Measurements from ENCODE around the gene MS4A6E.
A peak's percentile ranks its signal among the peaks of the same experiment; 100 is the strongest.
"Not testable (repeated sequence)": the region's sequence is repeated elsewhere in the genome, so short reads cannot be mapped to it uniquely, and the experiment has no call there.

The MS4A6E gene

DNA sequence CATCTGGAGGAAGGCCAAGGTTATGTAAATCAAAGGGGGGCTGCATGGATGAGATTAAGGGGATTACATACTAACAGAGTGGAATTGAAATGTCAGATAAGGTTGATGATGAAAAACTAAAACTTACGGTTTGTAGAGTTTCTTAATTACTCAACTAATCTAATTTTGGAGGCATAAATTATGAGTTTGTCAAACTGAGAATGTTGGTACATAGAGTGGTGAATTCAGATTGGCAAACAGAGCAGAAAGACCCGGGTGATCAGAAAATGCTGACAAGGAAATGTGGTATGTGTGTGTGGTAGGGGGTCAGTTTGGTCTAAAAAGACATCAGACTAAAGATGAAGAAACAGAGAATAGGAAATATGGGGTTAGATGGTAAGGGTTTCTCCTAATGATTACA lies 11.0 kb downstream of the MS4A6E start:
- no peak for DNase-seq

DNA sequence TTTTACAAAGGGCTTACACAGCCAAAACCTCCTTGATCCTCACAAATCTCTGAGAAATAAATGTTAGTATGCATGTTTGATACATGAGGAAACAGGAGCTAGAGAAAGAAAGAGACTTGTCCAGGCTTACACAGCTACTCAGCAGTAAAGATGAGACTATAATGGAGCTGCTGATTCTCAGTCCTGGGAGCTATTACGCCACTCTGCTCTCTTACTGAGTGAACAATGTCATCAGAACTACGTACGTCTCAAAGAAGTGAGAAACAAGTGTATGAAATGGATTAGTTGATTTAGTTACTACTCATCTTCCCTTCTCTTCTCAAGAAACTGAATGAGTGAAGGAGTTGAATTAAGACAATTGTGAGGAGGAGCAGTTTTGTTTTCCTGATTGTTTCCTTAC lies 12.3 kb downstream of the MS4A6E start:
- DNase-seq: no peak

DNA sequence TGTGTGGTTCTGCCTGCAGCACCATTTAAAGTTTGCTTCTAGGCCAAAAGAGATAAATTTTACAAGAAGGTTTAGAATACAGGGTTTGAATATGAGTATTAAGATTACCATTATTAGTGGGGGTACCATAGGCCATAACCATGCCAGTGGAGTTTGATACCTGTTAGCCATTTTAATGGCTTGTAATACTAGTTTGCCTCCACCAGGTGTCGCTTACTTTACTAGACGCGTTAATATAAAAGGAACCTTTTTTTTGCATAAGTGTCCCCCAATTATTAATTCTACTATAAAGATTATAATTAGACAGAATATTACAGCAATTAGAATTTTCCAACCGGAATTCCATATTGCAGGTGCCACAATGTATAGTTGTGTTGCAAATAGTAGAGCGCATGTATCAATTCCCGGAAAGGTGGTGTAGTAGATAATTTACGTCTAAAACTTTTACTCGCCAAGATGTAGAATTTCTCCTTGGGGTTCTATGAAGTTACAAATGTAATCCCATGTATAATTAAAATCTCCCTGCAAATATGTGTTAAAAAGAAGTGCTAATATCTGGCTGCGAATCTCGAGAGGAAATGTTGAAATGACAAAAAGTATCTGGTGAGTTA lies 16.1 kb downstream of the MS4A6E start:
- peak; percentile 57 for DNase-seq

DNA sequence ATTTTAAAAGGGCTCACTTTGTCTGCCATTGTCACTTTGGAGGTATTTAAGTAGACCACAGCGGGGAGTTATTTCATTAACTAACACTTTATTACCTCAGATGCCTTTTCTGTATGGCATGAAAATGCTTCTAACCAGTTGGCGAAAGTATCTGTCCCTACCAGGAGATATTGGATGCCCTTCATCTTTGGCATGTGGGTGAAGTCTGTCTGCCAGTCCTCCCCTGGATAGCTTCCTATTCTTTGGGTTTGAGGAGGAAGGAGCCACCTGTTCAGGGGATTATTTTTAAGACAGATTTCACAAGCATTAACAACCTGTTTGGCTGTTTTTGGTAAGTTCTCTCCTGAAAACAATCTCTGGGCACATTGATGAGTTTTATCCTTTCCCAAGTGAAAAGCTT lies 17.1 kb downstream of the MS4A6E start:
- no peak for DNase-seq

DNA sequence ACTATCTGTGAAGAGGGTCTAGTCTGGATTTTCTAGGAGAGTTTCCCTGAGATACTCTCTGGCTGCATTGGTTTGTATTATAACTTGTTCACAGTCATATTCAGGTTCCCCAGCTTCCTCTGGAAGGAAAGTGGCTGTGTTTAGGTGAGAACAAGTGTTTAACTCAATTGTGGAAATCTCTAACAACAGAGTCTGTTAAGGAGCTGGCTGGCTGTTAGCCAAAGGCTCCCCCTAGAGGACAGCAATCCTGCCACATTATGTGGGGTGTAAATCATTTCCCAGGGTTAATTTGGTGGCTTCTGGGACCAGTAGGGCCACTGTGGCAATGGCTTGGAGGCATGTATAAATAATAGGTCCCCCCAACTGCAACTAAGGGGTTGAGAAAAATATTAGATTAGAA lies 18.4 kb downstream of the MS4A6E start:
- peak; percentile 57 for DNase-seq

DNA sequence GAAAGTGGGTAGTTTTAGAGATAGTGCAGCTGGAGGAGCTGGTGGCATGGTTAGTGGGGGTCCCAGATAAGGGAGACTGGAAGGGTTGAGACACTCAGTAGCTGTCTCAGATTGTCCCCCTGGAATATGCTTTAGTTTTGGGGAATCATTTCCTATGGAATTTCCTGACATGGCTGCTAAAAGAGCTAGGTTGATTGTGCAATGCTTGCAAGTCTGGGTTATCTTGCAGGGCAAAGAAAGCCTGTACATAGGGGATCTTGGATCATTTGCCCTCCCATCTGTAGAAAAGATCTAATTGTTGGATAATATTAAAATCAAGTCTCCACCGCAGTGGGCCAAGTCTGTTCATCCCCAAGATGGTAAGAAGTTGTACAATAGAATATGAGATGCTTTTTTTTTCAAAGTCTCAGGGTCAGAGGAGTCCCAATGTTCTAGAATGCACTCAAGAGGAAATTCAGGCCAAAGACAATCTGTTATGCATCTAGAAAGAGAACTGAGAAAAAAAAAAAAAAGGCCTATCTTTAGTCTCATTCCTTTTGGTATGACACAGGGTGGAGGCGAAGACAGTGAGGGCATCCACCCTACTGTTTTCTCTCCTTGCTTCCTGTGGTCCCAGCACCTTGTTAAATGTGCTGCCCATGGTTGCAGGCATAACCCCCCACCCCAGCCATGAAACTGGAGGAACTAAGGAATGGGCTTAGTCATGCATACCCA lies 20.2 kb downstream of the MS4A6E start:
- no peak for DNase-seq

DNA sequence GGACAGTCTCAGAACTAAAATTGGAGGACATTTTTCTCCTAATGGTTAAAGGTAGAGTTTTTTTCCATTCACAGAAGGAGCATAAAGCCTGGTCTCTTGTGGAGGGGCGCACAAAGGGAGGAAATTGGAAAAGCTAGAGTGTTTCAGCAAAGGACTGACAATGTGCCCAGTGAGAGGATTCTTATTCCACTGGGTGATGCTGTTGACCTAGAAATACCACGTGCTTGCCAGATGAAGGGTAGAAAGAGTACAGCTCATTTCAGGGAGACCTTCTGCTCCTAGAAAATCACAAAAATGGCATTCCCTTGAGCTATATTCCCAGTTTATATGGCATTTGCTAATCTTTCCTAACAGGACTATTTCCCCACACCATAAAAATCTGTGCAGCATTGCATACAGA lies 21.1 kb downstream of the MS4A6E start:
- DNase-seq: no peak

DNA sequence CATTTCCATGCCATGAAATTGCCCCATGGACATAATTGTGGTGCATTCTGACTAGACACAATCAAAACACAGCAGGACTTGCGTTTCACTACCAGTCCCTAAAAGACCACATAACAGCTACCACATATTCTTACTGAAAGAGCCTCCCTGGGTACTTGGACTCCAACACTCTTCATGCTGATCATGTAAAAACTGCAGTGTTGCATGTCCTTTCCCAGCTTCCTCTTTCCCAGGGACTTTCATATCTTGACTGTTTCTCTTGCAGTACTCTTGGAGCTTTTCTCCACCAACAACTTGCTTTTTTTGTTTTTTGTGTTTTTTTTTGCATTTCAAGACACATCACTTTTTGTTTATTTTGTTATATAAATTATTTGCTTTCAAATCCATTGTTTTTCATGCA lies 22.9 kb downstream of the MS4A6E start:
- DNase-seq: no peak

DNA sequence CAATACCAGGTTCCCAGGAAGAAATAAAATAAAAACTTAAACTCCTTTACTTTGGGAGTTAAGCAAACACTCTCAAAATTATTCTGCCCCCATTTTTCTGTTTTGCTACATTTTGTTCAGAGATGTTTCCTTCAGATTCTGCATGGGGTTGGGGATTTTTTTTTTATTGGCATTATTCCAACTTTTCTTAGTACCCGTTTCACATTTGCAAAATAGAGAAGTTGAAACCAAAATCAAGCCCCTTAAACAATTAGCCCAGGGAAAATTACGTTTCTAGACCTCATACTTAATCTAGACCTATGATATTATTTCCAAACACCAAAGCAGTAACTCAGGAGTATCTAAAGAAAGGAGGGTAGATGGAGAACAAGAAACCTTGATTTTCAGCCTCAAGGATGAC lies 30.7 kb downstream of the MS4A6E start:
- no peak for DNase-seq

DNA sequence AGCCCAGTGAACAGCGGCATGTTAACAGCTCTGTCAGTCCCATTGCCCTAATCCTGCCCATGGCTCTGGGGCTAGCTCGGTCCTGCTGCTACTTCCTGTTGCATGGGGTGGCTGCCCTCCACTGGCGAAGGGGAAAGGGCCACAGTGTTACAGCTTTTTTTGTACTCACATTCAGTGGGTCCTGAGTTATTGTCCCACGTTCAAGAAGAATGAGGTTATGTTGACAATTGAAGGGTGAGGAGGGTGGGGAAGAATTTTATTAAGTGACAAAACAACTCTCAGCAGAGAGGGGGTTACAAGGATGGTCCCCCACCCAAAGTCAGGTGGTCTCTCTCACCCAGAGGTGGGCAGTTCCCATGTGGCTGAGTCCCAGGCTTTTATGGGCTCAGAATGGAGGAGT lies 33.6 kb downstream of the MS4A6E start:
- peak; percentile 23 for DNase-seq

DNA sequence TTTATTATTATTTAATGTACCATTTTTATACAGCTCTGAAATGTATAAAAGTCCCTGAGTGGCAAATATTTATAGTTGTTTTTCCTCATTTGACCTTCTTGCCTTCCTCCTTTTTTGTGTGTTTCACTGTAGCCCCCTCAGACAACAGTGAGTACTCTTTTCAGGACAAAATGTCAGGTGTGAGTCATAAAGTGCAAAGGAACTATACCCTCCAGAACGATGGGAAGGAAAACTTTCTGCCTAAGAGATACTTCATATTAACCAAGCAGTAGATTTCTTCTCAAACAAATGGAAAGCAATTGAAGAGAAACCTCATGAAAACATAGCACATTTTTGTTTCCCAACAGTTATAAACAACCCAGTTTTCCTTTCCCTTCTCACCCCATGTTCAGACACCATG lies 35.2 kb downstream of the MS4A6E start:
- DNase-seq: no peak

DNA sequence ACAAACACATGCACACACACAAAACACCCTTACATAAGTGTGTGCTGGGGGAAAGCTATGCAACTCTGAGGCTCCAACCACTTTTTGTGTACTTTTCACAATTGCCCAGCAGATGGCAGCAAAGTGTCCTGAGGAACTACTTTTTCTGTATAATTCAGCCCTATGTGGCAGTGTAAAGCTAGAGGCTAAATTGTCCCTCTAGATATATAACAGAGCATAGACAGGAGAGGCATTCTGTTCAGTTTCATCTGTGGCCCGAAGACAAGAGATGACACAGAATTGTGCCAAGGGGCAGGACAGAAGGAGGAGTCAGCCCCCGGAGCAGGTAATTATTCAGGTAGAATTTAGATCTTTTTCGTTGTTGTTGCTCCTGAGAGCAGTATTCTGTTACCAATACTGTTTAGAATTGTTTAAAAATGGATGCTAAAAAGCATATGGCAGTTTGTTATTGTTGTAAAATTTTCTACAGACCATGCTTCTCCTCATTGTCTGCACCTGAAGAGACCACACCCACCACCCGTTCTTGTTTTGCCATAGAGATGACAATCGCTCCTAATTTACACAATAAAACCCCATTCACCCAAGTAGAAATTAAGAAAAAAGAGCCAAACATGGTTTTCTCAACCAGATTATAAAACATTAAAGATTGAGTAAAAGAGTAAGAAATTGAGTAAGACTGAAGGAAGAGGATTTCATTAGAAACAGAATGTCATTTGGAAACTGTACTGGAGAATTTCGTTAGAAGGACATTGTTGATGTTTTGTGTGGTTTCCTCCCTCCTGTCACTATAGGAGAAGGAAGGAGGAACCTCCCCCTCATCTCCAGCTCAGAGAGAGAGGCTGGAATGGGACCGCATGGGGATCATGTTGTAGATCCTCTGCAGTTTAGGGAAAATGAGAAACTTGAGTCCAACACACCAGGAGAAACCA lies 36.8 kb downstream of the MS4A6E start:
- peak; percentile 90 for DNase-seq

DNA sequence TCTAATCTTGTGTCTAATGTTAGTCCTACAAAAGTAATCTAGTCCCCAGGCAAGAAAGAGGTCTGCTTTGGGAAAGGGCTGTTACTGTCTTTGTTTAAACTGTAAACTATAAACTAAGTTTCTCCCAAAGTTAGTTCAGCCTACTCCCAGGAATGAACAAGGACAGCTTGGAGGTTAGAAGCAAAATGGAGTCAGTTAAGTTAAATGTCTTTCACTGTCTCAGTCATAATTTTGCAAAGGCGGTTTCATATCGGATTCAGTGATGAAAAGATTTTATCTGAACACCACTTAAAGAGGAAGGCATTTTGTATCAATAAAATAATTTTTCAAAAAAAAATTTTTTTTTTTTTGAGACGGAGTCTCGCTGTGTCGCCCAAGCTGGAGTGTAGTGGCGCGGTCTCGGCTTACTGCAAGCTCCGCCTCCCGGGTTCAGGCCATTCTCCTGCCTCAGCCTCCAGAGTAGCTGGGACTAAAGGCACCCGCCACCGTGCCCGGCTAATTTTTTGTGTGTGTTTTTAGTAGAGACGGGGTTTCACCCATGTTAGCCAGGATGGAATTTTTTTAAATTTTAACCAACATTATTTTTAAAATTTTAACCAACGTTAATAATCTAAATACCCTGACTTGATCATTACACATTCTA lies 39.3 kb downstream of the MS4A6E start:
- not testable (repeated sequence) for DNase-seq

DNA sequence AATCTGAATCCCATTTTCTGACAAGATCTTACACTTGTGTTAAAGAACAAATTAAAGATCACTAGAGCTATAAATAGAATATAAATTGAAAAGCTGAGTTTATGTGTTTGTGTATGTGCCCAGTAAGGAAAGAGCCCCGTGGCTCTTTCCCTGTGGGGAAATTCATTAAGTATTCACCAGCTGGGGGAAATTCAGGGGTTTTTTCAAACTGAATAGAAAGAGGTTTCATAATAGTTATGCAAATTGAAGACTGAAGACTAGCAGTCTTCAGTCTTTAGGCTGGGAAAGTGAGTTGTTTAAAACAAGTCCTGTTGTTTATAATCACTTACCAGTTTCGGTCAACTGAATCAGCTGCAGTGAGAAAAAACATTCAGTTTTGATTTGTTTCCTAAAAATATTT lies 40.0 kb downstream of the MS4A6E start:
- no peak for DNase-seq

DNA sequence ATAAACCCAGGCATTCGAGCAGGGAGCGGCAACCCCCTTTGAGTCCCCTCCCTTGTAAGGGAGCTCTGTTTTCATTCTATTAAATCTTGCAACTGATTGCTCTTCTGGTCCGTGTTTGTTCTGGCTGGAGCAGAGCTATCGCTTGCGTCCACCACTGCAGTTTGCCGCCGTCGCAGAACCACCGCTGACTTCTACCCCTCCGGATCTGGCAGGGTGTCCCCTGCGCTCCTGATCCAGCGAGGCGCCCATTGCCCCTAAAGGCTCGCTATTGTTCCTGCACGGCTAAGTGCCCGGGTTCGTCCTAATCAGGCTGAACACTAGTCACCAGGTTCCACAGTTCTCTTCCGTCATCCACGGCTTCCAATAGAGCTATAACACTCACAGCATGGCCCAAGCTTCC lies 40.8 kb downstream of the MS4A6E start:
- DNase-seq: no peak

DNA sequence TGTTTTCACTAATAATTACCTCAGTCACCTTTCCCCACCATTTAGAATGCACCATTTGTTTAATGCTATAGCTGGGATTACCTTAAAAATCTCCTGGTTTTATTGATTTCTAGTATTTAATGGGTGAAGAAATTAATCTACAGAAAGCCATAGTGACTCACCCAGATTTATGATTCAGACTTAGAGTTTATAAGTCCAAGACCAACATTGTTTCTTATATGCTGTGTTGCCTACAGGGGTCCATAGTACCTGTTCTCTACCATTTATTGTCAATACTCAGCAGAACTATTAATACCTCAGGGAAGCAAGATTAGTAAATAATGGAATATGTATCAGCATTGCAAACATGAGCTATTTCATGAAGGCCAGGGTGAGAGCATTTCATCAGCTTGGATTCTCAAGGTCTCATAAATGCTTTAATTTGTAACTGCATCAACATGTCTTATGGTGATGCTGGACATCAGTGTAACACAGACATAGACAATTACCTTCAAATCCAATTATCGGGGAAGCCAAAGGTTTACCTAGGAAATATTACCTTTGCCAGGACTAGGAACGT lies 43.3 kb downstream of the MS4A6E start:
- DNase-seq: no peak

DNA sequence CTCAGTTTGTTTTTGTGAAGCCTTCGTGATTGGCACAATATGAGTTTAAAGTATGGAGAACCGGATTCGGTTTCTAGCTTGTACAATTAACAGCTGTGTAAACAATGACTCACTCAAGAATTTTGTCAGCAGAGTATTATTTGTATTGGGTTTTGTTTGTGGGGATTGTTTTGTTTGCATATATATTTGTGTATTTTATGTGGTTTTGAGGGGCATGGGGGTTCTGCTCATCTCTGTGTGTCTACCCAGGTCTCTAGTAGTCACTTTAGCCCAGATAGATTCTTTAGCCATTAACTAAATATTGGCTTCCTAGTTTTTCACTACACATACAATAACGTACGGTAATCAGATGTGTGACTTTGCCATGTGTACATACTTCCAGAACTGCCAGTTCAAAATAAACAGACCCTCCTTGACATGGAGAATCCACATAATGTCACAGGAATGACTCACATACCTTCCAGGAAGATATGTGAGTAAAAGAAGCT lies 43.8 kb downstream of the MS4A6E start:
- peak; percentile 99 for DNase-seq

DNA sequence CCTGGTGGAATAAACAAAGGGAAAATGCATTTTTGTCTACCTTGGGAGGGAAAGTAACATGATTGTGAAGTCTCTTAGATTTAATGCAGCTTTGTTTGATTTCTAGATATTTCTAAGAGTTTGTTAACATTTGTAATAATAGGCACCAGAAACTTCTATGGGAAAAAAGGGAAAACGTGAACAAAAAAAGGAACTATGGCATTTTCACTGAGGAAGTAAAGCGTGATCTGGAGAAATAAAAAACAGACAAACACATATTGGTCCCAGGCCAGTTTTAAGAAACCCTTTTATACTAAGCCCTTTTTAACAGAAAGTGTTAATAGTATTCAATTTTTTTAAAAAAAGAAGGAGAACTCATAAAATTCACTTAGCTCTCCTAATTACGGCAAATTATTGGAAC lies 44.3 kb downstream of the MS4A6E start:
- no peak for DNase-seq

DNA sequence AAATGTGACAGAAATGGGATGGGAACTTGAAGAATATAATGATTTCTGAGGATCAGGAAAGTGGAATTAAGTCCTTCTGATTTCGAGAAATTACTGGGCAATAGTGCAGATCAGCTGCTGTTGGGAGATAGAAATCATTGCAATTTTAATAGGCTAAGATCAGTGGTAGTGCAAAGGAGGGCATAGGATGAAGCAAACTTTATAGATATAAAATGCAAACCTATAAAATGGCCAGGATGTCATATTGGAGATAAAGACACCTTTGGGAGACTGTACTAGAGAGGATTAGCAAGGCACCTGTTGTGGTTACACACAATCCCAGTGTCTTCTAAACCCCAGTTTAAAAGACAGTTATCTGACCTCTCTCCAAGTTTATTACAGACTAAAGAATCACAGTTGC lies 44.8 kb downstream of the MS4A6E start:
- DNase-seq: peak; percentile 18

DNA sequence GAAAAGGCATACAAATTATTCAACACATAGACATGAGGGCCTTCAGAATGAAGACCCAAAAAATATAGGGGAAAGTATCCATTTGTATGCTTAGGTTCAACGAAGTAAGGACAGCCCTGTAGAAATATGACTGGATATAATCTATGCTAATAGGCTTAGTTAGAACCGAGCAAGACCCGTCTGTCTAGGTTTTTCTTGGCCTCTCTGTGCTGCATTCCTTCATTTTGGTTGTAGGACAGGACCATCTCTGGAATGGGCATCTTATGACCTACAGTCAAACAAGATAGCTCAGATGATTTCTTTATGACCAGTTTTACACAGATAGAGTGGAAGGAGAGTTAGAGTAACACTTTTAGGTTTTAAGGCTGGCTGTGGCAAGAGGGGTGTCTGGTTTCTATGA lies 45.7 kb downstream of the MS4A6E start:
- DNase-seq: no peak

DNA sequence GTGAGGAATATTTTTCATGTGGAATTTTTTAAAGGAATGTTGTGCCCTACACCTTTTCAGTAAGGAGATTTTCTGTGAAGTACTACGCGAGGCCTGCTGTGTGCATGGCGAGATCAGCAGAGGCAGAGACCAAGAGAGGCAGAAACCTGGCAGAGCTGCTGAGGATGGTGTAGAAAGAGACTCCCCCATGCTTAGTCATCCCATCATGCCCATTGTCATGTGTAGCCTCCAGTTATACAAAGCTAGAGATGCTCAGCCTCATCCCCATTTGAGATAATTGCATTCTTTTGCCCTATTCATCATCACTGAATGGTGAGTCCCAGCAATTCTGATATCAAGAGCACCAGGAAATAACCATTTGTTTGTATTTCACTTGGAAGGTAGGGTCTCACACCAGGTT lies 48.3 kb downstream of the MS4A6E start:
- DNase-seq: peak; percentile 37

DNA sequence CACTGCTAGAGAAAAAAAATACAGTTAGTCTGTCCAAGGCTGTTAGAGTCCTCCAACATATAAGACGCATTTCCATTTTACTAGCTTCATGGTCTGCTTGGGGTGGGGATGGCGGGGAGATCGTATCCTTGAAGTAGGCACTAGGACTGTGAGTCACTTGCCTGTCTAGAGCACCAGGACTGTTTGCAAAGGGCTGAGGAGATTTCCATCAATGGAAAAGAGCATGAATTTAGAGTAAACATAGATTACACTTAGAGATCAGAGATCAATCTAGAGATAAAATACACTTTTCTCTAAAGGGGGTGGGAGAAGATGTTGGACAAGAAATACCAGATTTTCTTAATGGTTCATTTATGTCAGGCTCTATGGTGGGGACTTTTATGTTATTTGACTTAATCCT lies 49.5 kb downstream of the MS4A6E start:
- peak; percentile 81 for DNase-seq

Data from DMS53 (cell line).